ENCODE data around the gene YIPF4.

- TF ChIP-seq CTCF (IDR thresholded peaks at IDR 0.05) = no peak
- peak; percentile 54 for TF ChIP-seq EZH2phosphoT487 (IDR thresholded peaks at IDR 0.05)
Observed at GRCh38 chr2:32356681-32357317, 79.1 kb downstream of the YIPF4 start, which contains the start of gene BIRC6.
